Measurements from ENCODE around the gene PSORS1C2.
"Not testable (repeated sequence)": the region's sequence is repeated elsewhere in the genome, so short reads cannot be mapped to it uniquely, and the experiment has no call there.

The PSORS1C2 gene

DNA sequence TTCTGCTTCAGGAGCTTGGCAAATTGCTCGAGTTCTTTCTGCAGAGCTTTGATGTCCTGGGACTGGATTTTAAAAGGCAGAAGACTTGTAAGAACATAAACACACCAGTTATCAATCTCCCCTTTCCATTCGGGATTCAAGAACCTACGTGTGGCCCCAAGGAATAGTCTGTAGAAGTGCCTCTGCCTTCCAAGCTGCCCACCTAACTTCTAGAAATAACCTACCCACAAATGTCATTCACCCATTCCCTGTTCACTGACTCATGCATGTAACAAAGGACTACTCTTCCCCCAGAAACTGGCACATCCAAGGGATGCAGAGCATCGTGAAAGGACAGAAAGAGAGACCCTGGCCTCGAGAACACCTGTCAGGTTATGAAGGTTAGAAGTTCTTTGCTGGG, 27.1 kb upstream of the PSORS1C2 start:
- no peak for DNase-seq (ENCODE audit: low read depth)

DNA sequence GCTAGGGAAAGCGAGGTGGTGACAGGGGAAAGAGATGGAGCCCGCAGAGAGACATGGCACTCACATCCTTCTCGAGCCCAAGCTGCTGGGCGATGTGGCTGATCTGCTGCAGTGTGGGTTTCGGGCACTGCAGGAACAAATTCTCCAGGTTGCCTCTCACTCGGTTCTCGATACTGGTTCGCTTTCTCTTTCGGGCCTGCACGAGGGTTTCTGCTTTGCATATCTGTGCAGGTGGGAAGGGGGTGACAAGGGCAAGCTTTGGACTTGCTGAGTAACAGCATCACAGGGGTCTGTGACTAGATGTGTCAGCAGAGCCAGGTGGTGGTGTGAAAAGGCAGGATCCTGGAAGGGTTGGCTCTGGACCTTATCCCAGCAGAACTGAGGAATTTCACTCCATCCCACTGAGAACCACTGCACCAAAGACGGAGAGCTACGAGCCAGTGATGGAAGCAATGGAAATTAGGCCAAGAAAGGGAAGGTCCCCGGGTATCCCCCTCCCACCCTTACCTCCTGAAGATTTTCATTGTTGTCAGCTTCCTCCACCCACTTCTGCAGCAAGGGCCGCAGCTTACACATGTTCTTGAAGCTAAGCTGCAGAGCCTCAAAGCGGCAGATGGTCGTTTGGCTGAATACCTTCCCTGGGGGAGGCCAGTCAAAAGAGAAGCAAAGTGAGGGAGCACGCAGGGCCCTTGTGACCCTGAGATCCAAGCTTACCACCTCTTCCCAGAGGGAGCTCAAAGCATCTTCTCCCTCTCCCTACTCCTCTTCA, 26.4 kb upstream of the PSORS1C2 start:
- not testable (repeated sequence) for DNase-seq (ENCODE audit: low read depth)

DNA sequence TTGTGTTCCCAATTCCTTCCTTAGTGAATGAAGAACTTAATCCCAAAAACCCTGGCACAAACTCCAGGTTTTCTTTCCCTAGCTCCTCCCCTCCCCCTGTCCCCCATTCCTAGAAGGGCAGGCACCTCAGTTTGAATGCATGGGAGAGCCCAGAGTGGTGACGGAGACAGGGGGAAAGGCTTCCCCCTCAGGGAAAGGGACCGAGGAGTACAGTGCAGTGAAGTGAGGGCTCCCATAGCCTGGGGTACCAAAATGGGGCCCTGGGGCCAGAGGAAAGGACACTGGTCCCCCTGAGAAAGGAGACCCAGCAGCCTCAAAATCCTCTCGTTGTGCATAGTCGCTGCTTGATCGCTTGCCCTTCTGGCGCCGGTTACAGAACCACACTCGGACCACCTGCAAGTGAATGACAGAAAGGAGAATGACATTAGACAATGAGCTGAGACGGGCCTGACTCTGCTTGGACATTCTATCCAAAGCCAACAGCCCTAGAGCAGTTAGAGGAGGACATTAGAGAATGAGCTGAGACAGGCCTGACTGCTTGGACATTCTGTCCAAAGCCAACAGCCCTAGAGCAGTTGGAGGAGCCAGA, 25.7 kb upstream of the PSORS1C2 start:
- DNase-seq (ENCODE audit: low read depth), result not testable (repeated sequence)

DNA sequence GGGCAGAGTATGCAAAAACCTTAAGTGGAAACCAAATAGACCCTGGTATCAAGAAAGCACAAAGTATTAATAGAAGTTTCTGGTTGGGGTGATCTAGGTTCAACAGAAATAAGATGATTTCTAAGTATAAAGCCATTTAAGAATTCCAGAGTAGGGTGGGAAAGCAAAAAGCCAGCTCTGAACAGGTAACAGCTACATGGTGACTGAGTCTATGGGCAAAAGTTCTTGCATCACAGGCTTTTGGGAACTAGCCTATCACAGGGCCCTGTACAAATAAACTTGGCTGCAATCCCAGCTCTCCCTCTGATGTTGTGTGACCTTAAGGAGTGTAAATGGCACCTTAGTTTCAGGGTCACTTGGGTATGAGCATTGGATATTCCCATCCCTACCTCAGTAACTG, 25.1 kb upstream of the PSORS1C2 start:
- DNase-seq (ENCODE audit: low read depth), result no peak

GRCh38 chr6:31162463-31163165, 23.7 kb upstream of the PSORS1C2 start:
- DNase-seq (ENCODE audit: low read depth), result no peak

DNA sequence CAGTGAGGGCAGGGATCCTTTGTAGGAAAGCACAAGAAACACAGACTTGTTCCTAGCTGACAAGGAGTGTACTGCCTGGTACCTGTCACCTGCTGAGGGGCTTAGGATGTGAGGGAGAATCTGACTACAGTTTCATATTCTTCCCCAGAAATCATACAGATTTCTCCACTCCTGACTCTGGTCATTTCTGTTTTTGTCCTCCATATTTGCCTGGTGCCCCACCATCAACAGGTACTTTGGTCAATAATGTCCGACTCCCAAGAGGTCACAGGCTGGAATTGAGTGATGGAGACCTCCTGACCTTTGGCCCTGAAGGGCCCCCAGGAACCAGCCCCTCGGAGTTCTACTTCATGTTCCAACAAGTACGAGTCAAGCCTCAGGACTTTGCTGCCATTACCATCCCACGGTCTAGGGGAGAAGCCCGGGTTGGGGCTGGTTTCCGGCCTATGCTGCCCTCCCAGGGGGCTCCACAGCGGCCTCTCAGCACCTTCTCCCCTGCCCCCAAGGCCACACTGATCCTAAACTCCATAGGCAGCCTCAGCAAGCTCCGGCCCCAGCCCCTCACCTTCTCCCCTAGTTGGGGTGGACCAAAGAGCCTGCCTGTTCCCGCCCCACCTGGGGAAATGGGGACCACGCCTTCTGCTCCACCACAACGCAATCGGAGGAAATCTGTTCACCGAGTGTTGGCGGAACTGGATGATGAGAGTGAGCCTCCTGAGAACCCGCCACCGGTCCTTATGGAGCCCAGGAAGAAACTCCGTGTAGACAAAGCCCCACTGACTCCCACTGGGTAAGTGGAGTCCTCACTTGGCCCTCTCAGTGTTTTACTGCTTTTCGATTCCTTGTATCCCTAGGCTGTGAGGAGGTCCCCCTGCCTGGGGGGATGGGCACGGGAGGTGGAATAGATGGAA, 22.6 kb upstream of the PSORS1C2 start:
- DNase-seq (ENCODE audit: low read depth), result no peak

- no peak for DNase-seq (ENCODE audit: low read depth)
These were observed 20.3 kb upstream of the PSORS1C2 start for GRCh38 chr6:31158863-31159855.

DNA sequence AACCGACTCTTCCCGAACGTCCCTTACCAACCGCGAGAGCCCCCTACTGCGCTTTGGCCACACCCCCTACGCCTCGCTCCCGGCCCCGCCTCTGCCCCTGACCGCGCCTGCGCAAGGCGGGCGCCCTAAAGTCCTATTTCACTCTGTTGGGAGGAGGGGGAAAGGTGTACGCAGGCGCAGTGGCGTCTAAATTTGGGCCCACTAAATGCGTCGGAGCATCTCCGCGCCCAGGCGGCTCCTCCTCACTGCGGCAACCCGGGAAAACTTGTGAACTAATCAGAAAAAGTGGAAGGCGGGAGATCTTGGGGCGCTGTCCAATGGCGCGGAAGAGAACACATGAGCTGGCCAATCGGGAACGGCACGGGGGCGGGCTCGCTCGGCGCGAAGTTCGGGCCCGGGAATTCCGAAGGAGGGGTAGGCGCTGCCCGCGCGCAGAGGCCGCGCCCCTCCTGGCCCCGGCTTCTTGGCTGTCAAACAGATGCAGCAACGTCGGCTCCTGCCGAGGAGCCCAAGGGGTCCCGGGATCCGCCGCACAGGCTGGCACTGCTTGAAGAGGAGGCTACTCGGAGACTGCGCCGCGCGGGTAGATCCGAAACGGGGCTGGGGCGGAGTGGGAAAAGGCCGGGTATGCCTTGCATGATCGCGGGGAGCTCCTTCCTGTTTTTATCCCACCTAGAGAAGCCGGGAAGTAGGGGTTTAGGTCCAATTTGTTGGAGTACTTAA, 19.4 kb upstream of the PSORS1C2 start, which contains the start of gene TCF19:
TCF19 (plus strand) TSS at position 450 of the 723 bp plus-strand sequence. CDS start 881 bp downstream, outside the sequence.
- DNase-seq (ENCODE audit: low read depth), result peak; percentile 99

DNA sequence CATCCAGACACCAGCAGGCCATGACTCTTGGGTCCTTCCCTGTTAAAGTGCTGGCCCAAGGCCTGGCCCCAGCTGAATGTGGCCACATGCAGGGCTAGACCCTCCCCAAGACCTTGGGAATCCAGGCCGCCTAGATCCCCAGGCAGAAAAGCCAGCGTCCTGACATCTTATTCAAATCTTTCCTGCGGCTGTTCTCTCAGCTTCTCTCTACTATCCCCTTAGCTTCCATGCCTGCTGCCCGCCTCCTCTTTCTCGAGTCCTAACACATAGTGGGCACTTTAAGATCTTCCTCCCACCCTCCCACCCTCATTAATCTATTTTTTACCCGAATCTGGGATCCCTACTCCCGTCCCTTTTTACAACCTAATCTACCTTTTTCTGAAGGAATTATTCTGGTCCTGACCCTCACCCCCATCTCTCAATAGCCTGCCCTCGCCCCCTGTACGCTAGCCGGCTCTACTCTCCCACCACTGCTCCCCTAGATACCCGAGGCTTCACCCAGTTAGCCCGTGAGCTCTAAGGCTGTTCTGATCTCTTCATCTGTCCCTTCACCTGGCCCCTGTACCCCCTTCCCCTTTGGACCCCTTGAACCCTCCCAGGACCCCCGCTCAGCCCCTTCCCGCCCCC, 18.8 kb upstream of the PSORS1C2 start, which contains the start of gene CCHCR1:
CCHCR1 (minus strand) TSS at position 290 of the 627 bp plus-strand sequence; CDS start at position 88, 202 bp downstream.
- no peak for DNase-seq (ENCODE audit: low read depth)

DNA sequence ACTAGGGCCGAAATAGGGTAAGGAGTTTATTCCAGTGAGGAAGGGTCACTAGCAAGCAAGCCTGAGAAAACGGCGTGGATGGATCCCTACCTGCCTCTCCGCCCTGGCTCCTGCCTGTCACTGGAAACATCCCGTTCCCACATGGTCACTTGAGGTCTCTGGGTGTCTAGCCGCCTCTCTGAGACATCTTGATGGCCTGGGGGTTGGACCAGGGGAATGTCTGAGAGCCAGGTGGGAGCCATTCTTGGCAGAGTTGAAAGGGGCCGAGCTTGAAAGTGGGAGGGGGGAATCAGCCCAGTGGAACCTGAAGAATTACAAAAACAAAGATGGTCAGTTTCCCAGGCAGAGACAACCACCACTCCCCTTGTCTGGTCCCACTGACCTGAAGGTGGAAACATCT, 17.8 kb upstream of the PSORS1C2 start:
- DNase-seq (ENCODE audit: low read depth), result no peak

DNA sequence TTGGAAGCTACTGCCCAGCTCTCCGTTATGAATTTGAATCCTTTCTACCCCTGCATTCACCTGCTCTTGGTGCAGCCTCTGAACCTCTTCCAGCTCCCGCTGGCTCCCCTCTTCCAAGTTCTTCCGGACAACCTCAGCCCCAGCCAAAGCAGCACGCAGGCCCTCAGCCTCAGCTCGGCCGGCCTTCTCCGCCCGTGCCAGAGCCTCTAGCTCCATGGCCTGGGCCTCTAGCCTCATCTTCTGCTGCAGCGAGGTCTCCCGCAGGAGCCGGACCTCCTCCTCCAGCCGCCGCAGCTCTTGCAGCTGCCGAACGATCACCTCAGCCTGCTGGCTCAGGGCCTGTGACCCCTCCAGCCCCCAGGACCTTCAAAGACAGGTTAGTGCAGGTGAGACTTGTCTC, 15.6 kb upstream of the PSORS1C2 start:
- DNase-seq (ENCODE audit: low read depth), result no peak

- DNase-seq (ENCODE audit: low read depth), result no peak
These were observed 13.9 kb upstream of the PSORS1C2 start for GRCh38 chr6:31152781-31153180.

DNA sequence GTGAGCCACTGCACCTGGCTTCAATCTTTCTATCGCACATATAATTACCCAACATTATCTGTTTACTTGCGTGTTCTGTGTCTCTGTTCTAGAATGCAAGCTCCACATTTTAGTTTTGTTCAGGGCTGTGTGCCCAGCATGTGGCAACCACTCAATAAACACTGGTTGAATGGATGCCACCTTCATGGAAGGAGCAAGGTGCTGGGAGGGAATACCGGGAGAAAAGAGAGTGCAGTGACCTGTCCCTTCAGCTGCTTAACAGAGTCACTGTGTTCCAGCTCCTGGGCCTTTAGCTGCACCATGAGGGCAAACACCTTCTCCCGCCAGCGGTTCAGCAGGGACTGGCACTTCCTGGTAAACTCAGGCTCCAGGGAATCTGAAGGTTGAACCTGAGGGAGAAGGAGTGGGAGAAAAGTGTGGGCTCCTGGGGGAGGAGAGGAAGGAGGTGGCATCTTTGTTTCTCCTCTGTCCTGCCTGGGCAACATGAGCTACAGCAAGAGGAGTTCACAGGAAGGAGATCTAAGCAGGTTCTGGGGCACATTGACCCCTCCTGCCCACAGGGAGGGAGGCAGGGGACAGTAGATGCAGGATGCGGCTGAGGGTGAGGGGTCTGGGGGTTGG, 11.1 kb upstream of the PSORS1C2 start:
- DNase-seq (ENCODE audit: low read depth), result no peak

- DNase-seq (ENCODE audit: low read depth), result no peak
These were observed 6.5 kb upstream of the PSORS1C2 start for GRCh38 chr6:31145386-31145785.

GRCh38 chr6:31144970-31145340, 6.1 kb upstream of the PSORS1C2 start:
- no peak for DNase-seq (ENCODE audit: low read depth)

DNA sequence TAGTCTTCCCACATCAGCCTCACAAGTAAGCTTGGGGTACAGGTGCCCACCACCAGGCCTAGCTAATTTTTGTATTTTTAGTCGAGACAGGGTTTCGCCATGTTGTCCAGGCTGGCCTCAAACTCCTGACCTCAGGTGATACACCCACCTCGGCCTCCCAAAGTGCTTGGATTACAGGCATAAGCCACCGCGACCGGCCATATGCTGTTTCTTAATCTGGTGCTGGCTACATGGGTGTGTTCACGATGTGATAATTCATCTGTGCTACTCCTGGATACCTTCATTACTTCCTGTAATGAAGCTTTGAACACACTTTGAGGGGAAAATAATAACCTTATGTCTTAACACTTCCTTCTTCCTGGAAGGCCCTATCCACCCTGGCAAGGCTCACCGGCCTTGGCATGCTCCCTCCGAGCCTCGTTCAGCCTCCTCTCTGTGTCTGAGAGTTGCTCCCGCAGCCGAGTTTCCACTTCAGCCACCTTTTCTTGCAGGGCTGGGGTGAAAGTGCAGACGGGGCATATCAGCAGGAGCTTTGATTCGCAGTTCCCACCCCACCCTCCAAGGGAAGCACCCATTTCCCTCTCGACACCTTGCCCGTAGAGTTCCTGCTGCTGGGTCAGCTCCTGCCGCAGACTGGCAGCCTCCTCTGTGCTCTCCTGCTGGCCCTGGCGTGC, 5.6 kb upstream of the PSORS1C2 start:
- no peak for DNase-seq (ENCODE audit: low read depth)

- DNase-seq (ENCODE audit: low read depth), result peak; percentile 58
These were observed 4.3 kb upstream of the PSORS1C2 start for GRCh38 chr6:31143148-31143547.

GRCh38 chr6:31142361-31142761, 3.5 kb upstream of the PSORS1C2 start:
- no peak for DNase-seq (ENCODE audit: low read depth)

All from GM04504 (cell line).